Measurements from ENCODE around the gene MTHFSD.

MTHFSD gene

DNA sequence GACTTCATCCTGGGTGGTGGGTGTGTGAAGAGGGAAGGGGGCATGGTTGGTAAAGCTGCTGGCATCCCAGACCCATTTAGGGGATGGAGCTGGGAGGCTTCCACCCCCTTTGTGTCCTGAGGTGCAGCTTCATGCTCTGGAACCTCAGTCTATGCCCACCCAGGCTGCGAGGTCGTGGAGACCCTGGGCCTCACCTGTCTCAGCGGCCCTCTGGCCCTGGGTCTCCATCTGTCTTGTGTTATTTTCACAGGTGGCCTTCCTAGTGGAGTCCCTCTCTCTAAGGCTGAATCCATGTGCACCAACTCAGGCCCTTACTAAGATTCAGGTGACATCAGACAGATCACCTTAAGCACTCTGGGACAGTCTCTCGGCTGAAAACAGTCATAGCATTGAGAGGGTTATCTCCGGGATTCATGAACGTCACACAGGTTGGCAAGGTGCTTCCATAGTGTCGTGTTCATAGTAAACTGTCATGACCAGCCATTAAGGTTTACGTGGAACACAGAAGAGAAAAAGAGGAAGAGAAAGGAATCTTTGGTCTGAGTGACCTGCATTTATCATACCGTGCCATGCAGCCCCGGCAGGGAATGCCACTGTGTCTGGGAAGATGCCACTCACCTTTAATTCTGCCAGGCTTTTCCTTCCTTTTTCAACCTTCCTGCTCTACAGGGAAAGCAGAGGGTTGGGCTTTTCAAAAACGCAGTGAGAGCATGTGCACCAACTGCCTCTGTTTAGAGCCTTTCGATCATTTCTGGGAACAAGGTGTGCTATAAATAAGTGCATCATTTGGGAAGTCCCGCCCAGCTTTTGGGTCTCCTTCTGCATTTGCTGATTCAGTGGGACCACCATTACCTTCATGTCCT lies 18.8 kb upstream of the MTHFSD start:
- Histone ChIP-seq H3K36me3 (ENCODE audit: control insufficient read depth, insufficient read depth, low read length, severe bottlenecking) (no peaks in the 10 kb centered on the region), H3K4me3 (ENCODE audit: low read length) (no peak overlapping the region), H3K27me3 (replicated peaks; ENCODE audit: control insufficient read depth, insufficient read depth, low read length) (peaks cover 3% of the 10 kb centered on the region), H3K9me3 (ENCODE audit: control insufficient read depth, low read length) (no peaks in the 10 kb centered on the region), H3K4me1 (ENCODE audit: control insufficient read depth, insufficient read depth, low read length) (peaks cover 37% of the 10 kb centered on the region), H3K9ac (ENCODE audit: low read length) (peak overlapping the region; percentile 15)
- DNase-seq (ENCODE audit: low read depth) = no peak

- peak; percentile 57 for DNase-seq (ENCODE audit: low read depth)
- no peak overlapping the region for H3K4me3 ChIP-seq (ENCODE audit: low read length)
- peaks cover 34% of the 10 kb centered on the region for H3K4me1 ChIP-seq (ENCODE audit: control insufficient read depth, insufficient read depth, low read length)
- no peaks in the 10 kb centered on the region for H3K36me3 ChIP-seq (ENCODE audit: control insufficient read depth, insufficient read depth, low read length, severe bottlenecking)
- peaks cover 3% of the 10 kb centered on the region for H3K27me3 ChIP-seq (replicated peaks; ENCODE audit: control insufficient read depth, insufficient read depth, low read length)
- H3K9ac ChIP-seq (ENCODE audit: low read length) = peak overlapping the region; percentile 15
- H3K9me3 ChIP-seq (ENCODE audit: control insufficient read depth, low read length) = no peaks in the 10 kb centered on the region
Measured at GRCh38 chr16:86573215-86573614, 18.2 kb upstream of the MTHFSD start.

DNA sequence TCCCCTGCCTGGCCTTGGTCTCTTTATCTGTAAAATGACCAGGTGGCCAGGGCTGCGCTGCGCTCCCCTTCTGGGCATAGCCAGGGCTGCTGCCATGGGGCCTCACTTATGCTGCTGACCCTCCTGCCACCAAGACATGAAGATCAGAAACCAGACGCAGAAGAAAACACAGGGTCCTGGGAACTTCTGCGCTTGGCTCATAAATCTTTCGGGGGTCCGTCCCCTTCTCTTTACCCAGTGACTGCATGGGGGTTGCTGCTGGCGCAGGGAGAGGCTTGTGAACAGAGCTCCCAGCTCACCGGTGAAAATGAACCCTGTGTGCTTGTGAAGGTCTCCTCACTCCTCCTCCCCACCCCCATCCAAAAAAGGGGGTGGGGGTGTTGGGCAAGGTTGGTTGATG lies 17.6 kb upstream of the MTHFSD start:
- H3K9ac ChIP-seq (ENCODE audit: low read length) = peak overlapping the region; percentile 22
- H3K27me3 ChIP-seq (replicated peaks; ENCODE audit: control insufficient read depth, insufficient read depth, low read length) = peaks cover 3% of the 10 kb centered on the region
- no peaks in the 10 kb centered on the region for H3K9me3 ChIP-seq (ENCODE audit: control insufficient read depth, low read length)
- H3K36me3 ChIP-seq (ENCODE audit: control insufficient read depth, insufficient read depth, low read length, severe bottlenecking) = no peaks in the 10 kb centered on the region
- peaks cover 28% of the 10 kb centered on the region for H3K4me1 ChIP-seq (ENCODE audit: control insufficient read depth, insufficient read depth, low read length)
- H3K4me3 ChIP-seq (ENCODE audit: low read length) = no peak overlapping the region
- DNase-seq (ENCODE audit: low read depth) = no peak

DNA sequence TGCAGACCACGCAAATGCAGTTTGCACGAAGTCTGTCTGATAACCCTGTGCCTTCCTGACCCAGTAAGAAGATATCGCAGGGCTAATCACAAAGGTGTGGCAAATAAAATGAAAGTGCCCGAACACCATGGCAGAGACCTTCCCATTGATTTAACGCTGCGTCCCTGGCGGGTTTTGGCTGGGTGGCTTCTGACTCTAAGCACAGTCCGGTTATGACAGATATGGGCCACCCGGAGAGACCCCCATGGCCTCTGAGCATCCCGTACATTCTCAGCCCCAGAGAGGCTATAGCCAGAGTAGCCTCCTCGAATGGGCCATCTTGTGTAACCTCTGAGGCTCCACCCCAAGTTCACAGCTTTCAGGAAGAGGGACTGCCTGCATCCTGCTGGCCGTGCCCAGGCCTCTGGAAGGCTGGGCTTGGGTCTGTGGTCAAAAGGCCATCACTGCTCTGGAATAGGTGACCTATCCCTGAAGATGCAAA lies 17.0 kb upstream of the MTHFSD start:
- Histone ChIP-seq H3K9me3 (ENCODE audit: control insufficient read depth, low read length) (no peaks in the 10 kb centered on the region), H3K27me3 (replicated peaks; ENCODE audit: control insufficient read depth, insufficient read depth, low read length) (peaks cover 3% of the 10 kb centered on the region), H3K4me3 (ENCODE audit: low read length) (peak overlapping the region; percentile 81), H3K4me1 (ENCODE audit: control insufficient read depth, insufficient read depth, low read length) (peaks cover 26% of the 10 kb centered on the region), H3K9ac (ENCODE audit: low read length) (peak overlapping the region; percentile 87), H3K36me3 (ENCODE audit: control insufficient read depth, insufficient read depth, low read length, severe bottlenecking) (no peaks in the 10 kb centered on the region)
- DNase-seq (ENCODE audit: low read depth) = no peak

DNA sequence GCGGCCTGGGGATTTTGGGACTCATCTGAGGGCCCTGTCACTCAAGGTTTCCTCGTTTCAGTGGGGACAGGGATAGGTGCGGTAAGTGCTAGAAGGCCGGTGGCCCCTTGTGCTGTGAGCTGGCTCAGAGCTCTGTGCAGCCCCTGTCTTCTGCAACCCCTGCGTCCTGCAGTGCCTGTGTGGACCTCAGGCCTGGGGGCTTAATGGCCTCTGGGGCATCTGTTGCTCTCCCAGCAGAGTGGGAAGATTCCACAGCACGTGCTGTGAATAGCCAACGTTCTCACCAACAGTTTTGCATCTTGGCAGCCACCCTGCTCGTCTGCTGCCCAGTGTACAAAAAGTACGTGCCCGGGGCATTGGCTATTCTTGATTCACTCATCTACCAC lies 16.5 kb upstream of the MTHFSD start:
- Histone ChIP-seq H3K9ac (ENCODE audit: low read length) (peak overlapping the region; percentile 87), H3K27me3 (replicated peaks; ENCODE audit: control insufficient read depth, insufficient read depth, low read length) (peaks cover 3% of the 10 kb centered on the region), H3K36me3 (ENCODE audit: control insufficient read depth, insufficient read depth, low read length, severe bottlenecking) (no peaks in the 10 kb centered on the region), H3K4me1 (ENCODE audit: control insufficient read depth, insufficient read depth, low read length) (peaks cover 26% of the 10 kb centered on the region), H3K4me3 (ENCODE audit: low read length) (peak overlapping the region; percentile 81), H3K9me3 (ENCODE audit: control insufficient read depth, low read length) (no peaks in the 10 kb centered on the region)
- no peak for DNase-seq (ENCODE audit: low read depth)

GRCh38 chr16:86570558-86571529 lies 15.8 kb upstream of the MTHFSD start:
- Histone ChIP-seq H3K36me3 (ENCODE audit: control insufficient read depth, insufficient read depth, low read length, severe bottlenecking) (no peaks in the 10 kb centered on the region), H3K27me3 (replicated peaks; ENCODE audit: control insufficient read depth, insufficient read depth, low read length) (peaks cover 3% of the 10 kb centered on the region), H3K4me3 (ENCODE audit: low read length) (peak overlapping the region; percentile 81), H3K9me3 (ENCODE audit: control insufficient read depth, low read length) (no peaks in the 10 kb centered on the region), H3K4me1 (ENCODE audit: control insufficient read depth, insufficient read depth, low read length) (peaks cover 28% of the 10 kb centered on the region), H3K9ac (ENCODE audit: low read length) (peak overlapping the region; percentile 87)
- DNase-seq (ENCODE audit: low read depth) = peak; percentile 35

GRCh38 chr16:86569701-86570447 lies 14.8 kb upstream of the MTHFSD start:
- H3K9me3 ChIP-seq (ENCODE audit: control insufficient read depth, low read length) = no peaks in the 10 kb centered on the region
- peaks cover 24% of the 10 kb centered on the region for H3K4me1 ChIP-seq (ENCODE audit: control insufficient read depth, insufficient read depth, low read length)
- peak overlapping the region; percentile 87 for H3K9ac ChIP-seq (ENCODE audit: low read length)
- peak; percentile 31 for DNase-seq (ENCODE audit: low read depth)
- H3K4me3 ChIP-seq (ENCODE audit: low read length) = peak overlapping the region; percentile 81
- H3K27me3 ChIP-seq (replicated peaks; ENCODE audit: control insufficient read depth, insufficient read depth, low read length) = peaks cover 3% of the 10 kb centered on the region
- no peaks in the 10 kb centered on the region for H3K36me3 ChIP-seq (ENCODE audit: control insufficient read depth, insufficient read depth, low read length, severe bottlenecking)

- H3K27me3 ChIP-seq (replicated peaks; ENCODE audit: control insufficient read depth, insufficient read depth, low read length) = peaks cover 3% of the 10 kb centered on the region
- no peaks in the 10 kb centered on the region for H3K36me3 ChIP-seq (ENCODE audit: control insufficient read depth, insufficient read depth, low read length, severe bottlenecking)
- H3K9ac ChIP-seq (ENCODE audit: low read length) = peak overlapping the region; percentile 87
- peak overlapping the region; percentile 81 for H3K4me3 ChIP-seq (ENCODE audit: low read length)
- peak; percentile 49 for DNase-seq (ENCODE audit: low read depth)
- H3K4me1 ChIP-seq (ENCODE audit: control insufficient read depth, insufficient read depth, low read length) = peaks cover 24% of the 10 kb centered on the region
- H3K9me3 ChIP-seq (ENCODE audit: control insufficient read depth, low read length) = no peaks in the 10 kb centered on the region
Measured at GRCh38 chr16:86568677-86569623, 13.9 kb upstream of the MTHFSD start.

DNA sequence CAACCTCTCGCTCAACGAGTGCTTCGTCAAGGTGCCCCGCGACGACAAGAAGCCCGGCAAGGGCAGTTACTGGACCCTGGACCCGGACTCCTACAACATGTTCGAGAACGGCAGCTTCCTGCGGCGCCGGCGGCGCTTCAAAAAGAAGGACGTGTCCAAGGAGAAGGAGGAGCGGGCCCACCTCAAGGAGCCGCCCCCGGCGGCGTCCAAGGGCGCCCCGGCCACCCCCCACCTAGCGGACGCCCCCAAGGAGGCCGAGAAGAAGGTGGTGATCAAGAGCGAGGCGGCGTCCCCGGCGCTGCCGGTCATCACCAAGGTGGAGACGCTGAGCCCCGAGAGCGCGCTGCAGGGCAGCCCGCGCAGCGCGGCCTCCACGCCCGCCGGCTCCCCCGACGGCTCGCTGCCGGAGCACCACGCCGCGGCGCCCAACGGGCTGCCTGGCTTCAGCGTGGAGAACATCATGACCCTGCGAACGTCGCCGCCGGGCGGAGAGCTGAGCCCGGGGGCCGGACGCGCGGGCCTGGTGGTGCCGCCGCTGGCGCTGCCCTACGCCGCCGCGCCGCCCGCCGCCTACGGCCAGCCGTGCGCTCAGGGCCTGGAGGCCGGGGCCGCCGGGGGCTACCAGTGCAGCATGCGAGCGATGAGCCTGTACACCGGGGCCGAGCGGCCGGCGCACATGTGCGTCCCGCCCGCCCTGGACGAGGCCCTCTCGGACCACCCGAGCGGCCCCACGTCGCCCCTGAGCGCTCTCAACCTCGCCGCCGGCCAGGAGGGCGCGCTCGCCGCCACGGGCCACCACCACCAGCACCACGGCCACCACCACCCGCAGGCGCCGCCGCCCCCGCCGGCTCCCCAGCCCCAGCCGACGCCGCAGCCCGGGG lies 12.9 kb upstream of the MTHFSD start:
- no peaks in the 10 kb centered on the region for H3K36me3 ChIP-seq (ENCODE audit: control insufficient read depth, insufficient read depth, low read length, severe bottlenecking)
- peak; percentile 75 for DNase-seq (ENCODE audit: low read depth)
- peak overlapping the region; percentile 81 for H3K4me3 ChIP-seq (ENCODE audit: low read length)
- peak overlapping the region; percentile 87 for H3K9ac ChIP-seq (ENCODE audit: low read length)
- peaks cover 5% of the 10 kb centered on the region for H3K27me3 ChIP-seq (replicated peaks; ENCODE audit: control insufficient read depth, insufficient read depth, low read length)
- H3K9me3 ChIP-seq (ENCODE audit: control insufficient read depth, low read length) = no peaks in the 10 kb centered on the region
- H3K4me1 ChIP-seq (ENCODE audit: control insufficient read depth, insufficient read depth, low read length) = peaks cover 25% of the 10 kb centered on the region
